Lower lobe of right lung (tissue), 2 donors: Measurements from ENCODE around the gene WFIKKN2. TPM values are rescaled to one million over a fixed set of nuclear protein-coding genes. Genes with fewer than 3 reads are reported as not detected.
A peak's percentile ranks its signal among the peaks of the same experiment; 100 is the strongest.

Experiments used
- ATAC-seq, 2 donors: fragments of 200-7000 bp; cut with Tn5 transposase; one replicate each; pipeline ENCODE4 v1.9.1; 2020 to 2022; ENCODE audit warnings: mild to moderate bottlenecking in 2 of 2, moderate library complexity in 2 of 2
- DNase-seq: peaks from one replicate; pipeline ENCODE4 v3.0.0-alpha.2; 2020
- H3K27ac ChIP-seq: fragments of 200-600 bp; one replicate; pipeline ENCODE4 v1.8.0; 2022
- H3K27me3 ChIP-seq: fragments of 200-600 bp; one replicate; pipeline ENCODE4 v1.8.0; 2022; ENCODE audit warnings: low read depth
- H3K36me3 ChIP-seq: fragments of 200-600 bp; one replicate; pipeline ENCODE4 v1.8.0; 2022; ENCODE audit warnings: mild to moderate bottlenecking
- H3K4me1 ChIP-seq: fragments of 200-600 bp; one replicate; pipeline ENCODE4 v1.8.0; 2022
- H3K4me3 ChIP-seq: fragments of 200-600 bp; one replicate; pipeline ENCODE4 v1.8.0; 2022; ENCODE audit warnings: mild to moderate bottlenecking
- H3K9me3 ChIP-seq: fragments of 200-600 bp; one replicate; pipeline ENCODE4 v1.8.0; 2022
- CTCF ChIP-seq: fragments of 200-600 bp; IDR thresholded peaks from one replicate; pipeline ENCODE4 v1.8.0; 2022; ENCODE audit warnings: antibody characterized with exemption, mild to moderate bottlenecking
- intact Hi-C: fragments of 100-400 bp; cut with DNase I; formaldehyde crosslinking; loops from one replicate; pipeline ENCODE4 v1.11.0; 2022
- total RNA-seq: library from RNA; stranded (reverse); fragmentation: NEBNext Ultra II Directional; extraction: Animal tissue kit (Norgen Biotek cat#: 25700); gene quantifications from one replicate; pipeline ENCODE4 v1.2.1, GENCODE V29; 2021
- donor health status: DM: no; HTN: yes; CAD: no; lungs with severe emphysema.

WFIKKN2 gene
- total RNA-seq, 1 donor from 2014 or later, result 0.35 TPM

GRCh38 chr17:50832267-50832863 is 3.0 kb upstream of the WFIKKN2 start:
- H3K9me3 ChIP-seq, result no peaks in the 10 kb centered on the region
- H3K27ac ChIP-seq, result no peak overlapping the region
- H3K4me1 ChIP-seq, result no peaks in the 10 kb centered on the region
- no peaks in the 10 kb centered on the region for H3K36me3 ChIP-seq
- H3K4me3 ChIP-seq, result no peak overlapping the region
- TF ChIP-seq CTCF, result no peak
- ATAC-seq (no peak), DNase-seq (no peak)
- intact Hi-C loops, result no loop called here
- peaks cover 8% of the 10 kb centered on the region for H3K27me3 ChIP-seq

- no peak for DNase-seq
- peaks cover 8% of the 10 kb centered on the region for H3K27me3 ChIP-seq
- no peak for TF ChIP-seq CTCF
These were observed 2.5 kb upstream of the WFIKKN2 start for GRCh38 chr17:50832864-50833381.

GRCh38 chr17:50833510-50834428 is 1.6 kb upstream of the WFIKKN2 start:
- Histone ChIP-seq H3K36me3 (no peaks in the 10 kb centered on the region), H3K27me3 (peaks cover 8% of the 10 kb centered on the region), H3K27ac (no peak overlapping the region), H3K4me1 (no peaks in the 10 kb centered on the region), H3K9me3 (no peaks in the 10 kb centered on the region), H3K4me3 (no peak overlapping the region)
- no peak for TF ChIP-seq CTCF
- ATAC-seq, result no peak
- intact Hi-C loops, result no loop called here
- DNase-seq, result no peak

More at GRCh38 chr17:50832864-50833381, 2.5 kb upstream of the WFIKKN2 start:
- no peak overlapping the region for H3K4me3 ChIP-seq
- H3K36me3 ChIP-seq, result no peaks in the 10 kb centered on the region
- H3K27ac ChIP-seq, result no peak overlapping the region
- intact Hi-C loops, result no loop called here
- no peaks in the 10 kb centered on the region for H3K4me1 ChIP-seq
- ATAC-seq, result no peak
- H3K9me3 ChIP-seq, result no peaks in the 10 kb centered on the region

GRCh38 chr17:50834429-50835300 is 721 bp upstream of the WFIKKN2 start:
- Histone ChIP-seq H3K4me1 (no peaks in the 10 kb centered on the region), H3K4me3 (peak overlapping the region; percentile 31), H3K9me3 (no peaks in the 10 kb centered on the region), H3K36me3 (no peaks in the 10 kb centered on the region), H3K27me3 (peaks cover 8% of the 10 kb centered on the region), H3K27ac (no peak overlapping the region)
- TF ChIP-seq CTCF, result no peak
- peak in 1 of 2 donors; percentile 16 for ATAC-seq
- no peak for DNase-seq
- intact Hi-C loops, result no loop called here

- Histone ChIP-seq H3K36me3 (no peaks in the 10 kb centered on the region), H3K27me3 (peaks cover 8% of the 10 kb centered on the region), H3K4me1 (no peaks in the 10 kb centered on the region), H3K4me3 (no peak overlapping the region), H3K9me3 (no peaks in the 10 kb centered on the region), H3K27ac (no peak overlapping the region)
- intact Hi-C loops, result no loop called here
- ATAC-seq (no peak), DNase-seq (no peak)
- no peak for TF ChIP-seq CTCF
These were observed 1.4 kb downstream of the WFIKKN2 start for GRCh38 chr17:50836826-50837225.
